Ectodermal cell (in vitro differentiated cells): ENCODE data around the gene TMCC1. TPM values are rescaled to one million over a fixed set of nuclear protein-coding genes. Genes with fewer than 3 reads are reported as not detected.

Experiments
- H3K27ac ChIP-seq: 2 replicates; pipeline ENCODE4 v1.7.0; 2013; ENCODE audit warnings: mild to moderate bottlenecking, low read depth, low read length; ENCODE audit not compliant: insufficient read depth, poor library complexity, severe bottlenecking
- H3K27me3 ChIP-seq: 2 replicates; pipeline ENCODE4 v1.7.0; 2013; ENCODE audit warnings: mild to moderate bottlenecking, low read length; ENCODE audit not compliant: insufficient read depth, control insufficient read depth, poor library complexity, severe bottlenecking
- H3K36me3 ChIP-seq: one replicate; pipeline ENCODE4 v1.7.0; 2013; ENCODE audit warnings: low read length; ENCODE audit not compliant: control insufficient read depth, insufficient read depth
- H3K4me1 ChIP-seq: one replicate; pipeline ENCODE4 v1.7.0; 2013; ENCODE audit warnings: low read length; ENCODE audit not compliant: control insufficient read depth, insufficient read depth
- H3K4me3 ChIP-seq: 2 replicates; pipeline ENCODE4 v1.7.0; 2013; ENCODE audit warnings: low read depth, low read length, control low read depth; ENCODE audit not compliant: insufficient read depth
- H3K9me3 ChIP-seq: 2 replicates; pipeline ENCODE4 v1.7.0; 2013; ENCODE audit warnings: mild to moderate bottlenecking, low read length, moderate library complexity; ENCODE audit not compliant: control insufficient read depth
- WGBS, 2 experiments: methylation state at CpG; one replicate each; pipeline ENCODE4 v1.1.7; 2013; ENCODE audit warnings: missing lambda C conversion rate in 2 of 2; 5-methylcytosine and 5-hydroxymethylcytosine counted together
- polyA plus RNA-seq, 4 experiments: library from polyadenylated mRNA; stranded (reverse); fragments of 50-300 nt; gene quantifications; one replicate each; pipeline ENCODE4 v1.2.3, GENCODE V29; 2013

TMCC1 gene
- 27.5 TPM for polyA plus RNA-seq (2013, experiment 1 of 4)
- 31.3 TPM for polyA plus RNA-seq (2013, experiment 2 of 4)
- 18.5 TPM for polyA plus RNA-seq (2013, experiment 3 of 4)
- 23.4 TPM for polyA plus RNA-seq (2013, experiment 4 of 4)

- H3K36me3 ChIP-seq: no peaks in the 10 kb centered on the region
- peak within 1 kb of the TSS; percentile 84 for H3K4me3 ChIP-seq
- H3K27me3 ChIP-seq: no peaks in the 10 kb centered on the region
- H3K9me3 ChIP-seq: no peaks in the 10 kb centered on the region
- 0% methylated on average over 54 to 57 of the region's 60 CpGs for WGBS, 2 experiments
- H3K4me1 ChIP-seq: peaks cover 11% of the 10 kb centered on the region
- H3K27ac ChIP-seq: peak within 1 kb of the TSS; percentile 98
Observed at GRCh38 chr3:129893581-129894070, at the start of gene TMCC1. Gene TMCC1, minus strand, starts transcription at chr3:129893711.

- no peaks in the 10 kb centered on the region for H3K27me3 ChIP-seq
- 89 to 91% methylated on average over 3 of the region's 3 CpGs for WGBS, 2 experiments
- no peak overlapping the region for H3K4me3 ChIP-seq
- no peaks in the 10 kb centered on the region for H3K36me3 ChIP-seq
- no peaks in the 10 kb centered on the region for H3K9me3 ChIP-seq
- H3K4me1 ChIP-seq: no peaks in the 10 kb centered on the region
- no peak overlapping the region for H3K27ac ChIP-seq
Observed at GRCh38 chr3:129943020-129943419, 49.5 kb upstream of the TMCC1 start.

GRCh38 chr3:129942296-129942695, 48.8 kb upstream of the TMCC1 start:
- Histone ChIP-seq H3K9me3 (no peaks in the 10 kb centered on the region), H3K4me3 (no peak overlapping the region), H3K36me3 (no peaks in the 10 kb centered on the region), H3K27me3 (no peaks in the 10 kb centered on the region), H3K27ac (no peak overlapping the region), H3K4me1 (no peaks in the 10 kb centered on the region)
- 19 to 20% methylated on average over 7 of the region's 7 CpGs for WGBS, 2 experiments

- no peaks in the 10 kb centered on the region for H3K9me3 ChIP-seq
- H3K4me1 ChIP-seq: no peaks in the 10 kb centered on the region
- no peaks in the 10 kb centered on the region for H3K36me3 ChIP-seq
- WGBS, 2 experiments: 92 to 94% methylated on average over 3 of the region's 3 CpGs
- no peak overlapping the region for H3K4me3 ChIP-seq
- no peak overlapping the region for H3K27ac ChIP-seq
- H3K27me3 ChIP-seq: no peaks in the 10 kb centered on the region
Observed at GRCh38 chr3:129940086-129940485, 46.6 kb upstream of the TMCC1 start.

- peaks cover 3% of the 10 kb centered on the region for H3K27me3 ChIP-seq
- no peak overlapping the region for H3K27ac ChIP-seq
- 75 to 78% methylated on average over 8 of the region's 8 CpGs for WGBS, 2 experiments
- H3K36me3 ChIP-seq: no peaks in the 10 kb centered on the region
- no peak overlapping the region for H3K4me3 ChIP-seq
- no peaks in the 10 kb centered on the region for H3K9me3 ChIP-seq
- no peaks in the 10 kb centered on the region for H3K4me1 ChIP-seq
Observed at GRCh38 chr3:129938140-129938930, 44.8 kb upstream of the TMCC1 start.

GRCh38 chr3:129937717-129938116, 44.2 kb upstream of the TMCC1 start:
- 72 to 73% methylated on average over 9 of the region's 9 CpGs for WGBS, 2 experiments
- H3K9me3 ChIP-seq: no peaks in the 10 kb centered on the region

GRCh38 chr3:129936757-129937156, 43.2 kb upstream of the TMCC1 start:
- no peaks in the 10 kb centered on the region for H3K9me3 ChIP-seq
- H3K36me3 ChIP-seq: no peaks in the 10 kb centered on the region
- no peak overlapping the region for H3K4me3 ChIP-seq
- peak overlapping the region; percentile 3 for H3K27ac ChIP-seq
- H3K4me1 ChIP-seq: no peaks in the 10 kb centered on the region
- peaks cover 3% of the 10 kb centered on the region for H3K27me3 ChIP-seq
- WGBS, 2 experiments: 79 to 80% methylated on average over 6 of the region's 6 CpGs

More at GRCh38 chr3:129937717-129938116, 44.2 kb upstream of the TMCC1 start:
- Histone ChIP-seq H3K36me3 (no peaks in the 10 kb centered on the region), H3K4me3 (no peak overlapping the region), H3K27ac (no peak overlapping the region), H3K4me1 (no peaks in the 10 kb centered on the region), H3K27me3 (peaks cover 3% of the 10 kb centered on the region)

- no peak overlapping the region for H3K4me3 ChIP-seq
- peaks cover 2% of the 10 kb centered on the region for H3K9me3 ChIP-seq
- peaks cover 3% of the 10 kb centered on the region for H3K27me3 ChIP-seq
- H3K36me3 ChIP-seq: no peaks in the 10 kb centered on the region
- no peaks in the 10 kb centered on the region for H3K4me1 ChIP-seq
- no peak overlapping the region for H3K27ac ChIP-seq
- 41 to 43% methylated on average over 19 to 20 of the region's 20 CpGs for WGBS, 2 experiments
Observed at GRCh38 chr3:129934234-129935123, 41.0 kb upstream of the TMCC1 start.

- H3K27ac ChIP-seq: no peak overlapping the region
- no peaks in the 10 kb centered on the region for H3K4me1 ChIP-seq
- WGBS, 2 experiments: 91 to 95% methylated on average over 4 of the region's 4 CpGs
- no peaks in the 10 kb centered on the region for H3K36me3 ChIP-seq
- H3K27me3 ChIP-seq: peaks cover 3% of the 10 kb centered on the region
- no peak overlapping the region for H3K4me3 ChIP-seq
- peaks cover 2% of the 10 kb centered on the region for H3K9me3 ChIP-seq
Observed at GRCh38 chr3:129933471-129933870, 40.0 kb upstream of the TMCC1 start.

- WGBS, 2 experiments: 92 to 94% methylated on average over 1 of the region's 1 CpG
- H3K9me3 ChIP-seq: peaks cover 2% of the 10 kb centered on the region
- H3K4me1 ChIP-seq: no peaks in the 10 kb centered on the region
- H3K27ac ChIP-seq: no peak overlapping the region
- H3K36me3 ChIP-seq: no peaks in the 10 kb centered on the region
- H3K27me3 ChIP-seq: peaks cover 3% of the 10 kb centered on the region
- no peak overlapping the region for H3K4me3 ChIP-seq
Observed at GRCh38 chr3:129929383-129929782, 35.9 kb upstream of the TMCC1 start.
